GM19351 (cell line): ENCODE measurements around the gene TMEM121.
A peak's percentile ranks its signal among the peaks of the same experiment; 100 is the strongest.
"Not testable (repeated sequence)": the region's sequence is repeated elsewhere in the genome, so short reads cannot be mapped to it uniquely, and the experiment has no call there.

Source experiments
- ATAC-seq: cut with Tn5 transposase; IDR thresholded peaks from one replicate; pipeline ENCODE4 v1.9.1; 2021; ENCODE audit warnings: mild to moderate bottlenecking, moderate library complexity; ENCODE audit not compliant: unreplicated experiment

The TMEM121 gene

GRCh38 chr14:105541218-105541875 lies 15.0 kb downstream of the TMEM121 start:
- ATAC-seq, result no peak

- ATAC-seq, result not testable (repeated sequence)
These were observed 19.3 kb downstream of the TMEM121 start for GRCh38 chr14:105545676-105546075.

GRCh38 chr14:105546410-105546809 lies 20.0 kb downstream of the TMEM121 start:
- not testable (repeated sequence) for ATAC-seq

GRCh38 chr14:105547072-105547471 lies 20.7 kb downstream of the TMEM121 start:
- ATAC-seq, result not testable (repeated sequence)

GRCh38 chr14:105547741-105548169 lies 21.4 kb downstream of the TMEM121 start:
- no peak for ATAC-seq

GRCh38 chr14:105549481-105549880 lies 23.1 kb downstream of the TMEM121 start:
- ATAC-seq, result no peak

- no peak for ATAC-seq
These were observed 27.6 kb downstream of the TMEM121 start for GRCh38 chr14:105554022-105554421.

- no peak for ATAC-seq
These were observed 28.1 kb downstream of the TMEM121 start for GRCh38 chr14:105554523-105554922.

- not testable (repeated sequence) for ATAC-seq
These were observed 31.3 kb downstream of the TMEM121 start for GRCh38 chr14:105557671-105558070.

GRCh38 chr14:105558449-105559154 lies 32.2 kb downstream of the TMEM121 start:
- ATAC-seq, result not testable (repeated sequence)

GRCh38 chr14:105559384-105560047 lies 33.1 kb downstream of the TMEM121 start:
- peak; percentile 42 for ATAC-seq

GRCh38 chr14:105560048-105560669 lies 33.8 kb downstream of the TMEM121 start:
- peak; percentile 52 for ATAC-seq

GRCh38 chr14:105561345-105561744 lies 35.0 kb downstream of the TMEM121 start:
- not testable (repeated sequence) for ATAC-seq

GRCh38 chr14:105562713-105563346 lies 36.4 kb downstream of the TMEM121 start:
- ATAC-seq, result no peak

- ATAC-seq, result no peak
These were observed 37.0 kb downstream of the TMEM121 start for GRCh38 chr14:105563347-105563737.

- ATAC-seq, result not testable (repeated sequence)
These were observed 38.2 kb downstream of the TMEM121 start for GRCh38 chr14:105564536-105564935.

GRCh38 chr14:105565185-105565919 lies 39.0 kb downstream of the TMEM121 start:
- not testable (repeated sequence) for ATAC-seq

GRCh38 chr14:105566248-105567163 lies 40.1 kb downstream of the TMEM121 start:
- ATAC-seq, result peak; percentile 40
